Upper lobe of right lung (tissue), 1 donor: ENCODE results near the gene TRIM44. TPM values are rescaled to one million over a fixed set of nuclear protein-coding genes. Genes with fewer than 3 reads are reported as not detected.
"Not testable (repeated sequence)": the region's sequence is repeated elsewhere in the genome, so short reads cannot be mapped to it uniquely, and the experiment has no call there.

ENCODE experiments used
- ATAC-seq: fragments of 200-7000 bp; cut with Tn5 transposase; one replicate; pipeline ENCODE4 v1.9.1; 2020; ENCODE audit warnings: mild to moderate bottlenecking, moderate library complexity
- DNase-seq: peaks from one replicate; pipeline ENCODE4 v3.0.0-alpha.2; 2020
- H3K27ac ChIP-seq: fragments of 200-600 bp; one replicate; pipeline ENCODE4 v1.8.0; 2022
- H3K27me3 ChIP-seq: fragments of 200-600 bp; one replicate; pipeline ENCODE4 v1.8.0; 2022; ENCODE audit warnings: mild to moderate bottlenecking
- H3K36me3 ChIP-seq: fragments of 200-600 bp; one replicate; pipeline ENCODE4 v1.8.0; 2022
- H3K4me1 ChIP-seq: fragments of 200-600 bp; one replicate; pipeline ENCODE4 v1.8.0; 2022
- H3K4me3 ChIP-seq: fragments of 200-600 bp; one replicate; pipeline ENCODE4 v1.8.0; 2022; ENCODE audit warnings: mild to moderate bottlenecking
- H3K9me3 ChIP-seq: fragments of 200-600 bp; one replicate; pipeline ENCODE4 v1.8.0; 2022
- CTCF ChIP-seq: fragments of 200-600 bp; IDR thresholded peaks from one replicate; pipeline ENCODE4 v1.8.0; 2022; ENCODE audit warnings: antibody characterized with exemption
- intact Hi-C: fragments of 100-400 bp; cut with DNase I; formaldehyde crosslinking; loops from one replicate; pipeline ENCODE4 v1.11.0; 2022
- total RNA-seq: library from RNA; stranded (reverse); fragmentation: NEBNext Ultra II Directional; extraction: Animal tissue kit (Norgen Biotek cat#: 25700); gene quantifications from one replicate; pipeline ENCODE4 v1.2.1, GENCODE V29; 2021
- donor health status: DM: no; HTN: yes; CAD: no; lungs with severe emphysema.

Gene TRIM44
- total RNA-seq, 1 donor from 2014 or later = 67.2 TPM

GRCh38 chr11:35650006-35650405 lies 12.6 kb upstream of the TRIM44 start:
- Histone ChIP-seq H3K9me3 (no peaks in the 10 kb centered on the region), H3K27ac (no peak overlapping the region), H3K36me3 (no peaks in the 10 kb centered on the region), H3K4me3 (no peak overlapping the region), H3K4me1 (no peaks in the 10 kb centered on the region), H3K27me3 (no peaks in the 10 kb centered on the region)
- no peak for TF ChIP-seq CTCF
- DNase-seq = no peak
- intact Hi-C loops = no loop called here
- ATAC-seq = no peak

- Histone ChIP-seq H3K27me3 (no peaks in the 10 kb centered on the region), H3K4me3 (no peak overlapping the region), H3K36me3 (no peaks in the 10 kb centered on the region), H3K4me1 (no peaks in the 10 kb centered on the region), H3K9me3 (no peaks in the 10 kb centered on the region), H3K27ac (no peak overlapping the region)
- TF ChIP-seq CTCF = no peak
- intact Hi-C loops = no loop called here
- DNase-seq (no peak), ATAC-seq (no peak)
Observed at GRCh38 chr11:35650467-35650866, 12.1 kb upstream of the TRIM44 start.

GRCh38 chr11:35651263-35651662 lies 11.3 kb upstream of the TRIM44 start:
- no peak for TF ChIP-seq CTCF
- H3K27me3 ChIP-seq = no peaks in the 10 kb centered on the region
- no peak overlapping the region for H3K27ac ChIP-seq
- ATAC-seq (no peak), DNase-seq (no peak)
- intact Hi-C loops = no loop called here
- H3K9me3 ChIP-seq = no peaks in the 10 kb centered on the region
- H3K4me1 ChIP-seq = no peaks in the 10 kb centered on the region
- no peak overlapping the region for H3K4me3 ChIP-seq
- H3K36me3 ChIP-seq = no peaks in the 10 kb centered on the region

- H3K4me3 ChIP-seq, H3K27me3 ChIP-seq, DNase-seq, H3K4me1 ChIP-seq, ATAC-seq, H3K27ac ChIP-seq, intact Hi-C loops, H3K36me3 ChIP-seq, H3K9me3 ChIP-seq: not testable (repeated sequence)
Observed at GRCh38 chr11:35652786-35653185, 9.8 kb upstream of the TRIM44 start.

- DNase-seq = no peak
- no peak for ATAC-seq
- no peak overlapping the region for H3K4me3 ChIP-seq
- TF ChIP-seq CTCF = no peak
- no peaks in the 10 kb centered on the region for H3K27me3 ChIP-seq
- H3K9me3 ChIP-seq = no peaks in the 10 kb centered on the region
- H3K36me3 ChIP-seq = no peaks in the 10 kb centered on the region
- no peak overlapping the region for H3K27ac ChIP-seq
- intact Hi-C loops = no loop called here
- H3K4me1 ChIP-seq = no peaks in the 10 kb centered on the region
Observed at GRCh38 chr11:35654711-35655110, 7.9 kb upstream of the TRIM44 start.

GRCh38 chr11:35655254-35655653 lies 7.3 kb upstream of the TRIM44 start:
- H3K36me3 ChIP-seq = no peaks in the 10 kb centered on the region
- no peak for TF ChIP-seq CTCF

More at GRCh38 chr11:35655254-35655653, 7.3 kb upstream of the TRIM44 start:
- DNase-seq = no peak
- no peak for ATAC-seq
- Histone ChIP-seq H3K4me3 (no peak overlapping the region), H3K4me1 (no peaks in the 10 kb centered on the region), H3K27me3 (no peaks in the 10 kb centered on the region), H3K9me3 (no peaks in the 10 kb centered on the region), H3K27ac (no peak overlapping the region)
- intact Hi-C loops = no loop called here
